ENCODE measurements around the gene ZBED1.
"Not testable (repeated sequence)": the region's sequence is repeated elsewhere in the genome, so short reads cannot be mapped to it uniquely, and the experiment has no call there.

DNA sequence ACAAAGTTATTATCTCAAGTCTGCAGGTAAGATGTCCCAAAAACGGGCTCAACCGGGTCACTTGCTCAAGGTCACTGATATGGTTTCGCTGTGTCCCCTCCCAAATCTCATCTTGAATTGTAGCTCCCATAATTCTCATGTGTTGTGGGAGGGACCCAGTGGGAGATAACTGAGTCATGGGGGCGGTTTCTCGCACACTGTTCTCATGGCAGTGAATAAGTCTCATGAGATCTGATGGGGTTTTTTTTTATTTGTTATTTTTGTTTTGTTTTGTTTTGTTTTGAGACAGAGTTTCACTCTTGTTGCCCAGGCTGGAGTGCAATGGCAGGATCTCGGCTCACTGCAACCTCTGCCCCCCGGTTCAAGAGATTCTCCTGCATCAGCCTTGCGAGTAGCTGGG lies 4.6 kb upstream of the ZBED1 start:
- TF ChIP-seq, protein P1, sequence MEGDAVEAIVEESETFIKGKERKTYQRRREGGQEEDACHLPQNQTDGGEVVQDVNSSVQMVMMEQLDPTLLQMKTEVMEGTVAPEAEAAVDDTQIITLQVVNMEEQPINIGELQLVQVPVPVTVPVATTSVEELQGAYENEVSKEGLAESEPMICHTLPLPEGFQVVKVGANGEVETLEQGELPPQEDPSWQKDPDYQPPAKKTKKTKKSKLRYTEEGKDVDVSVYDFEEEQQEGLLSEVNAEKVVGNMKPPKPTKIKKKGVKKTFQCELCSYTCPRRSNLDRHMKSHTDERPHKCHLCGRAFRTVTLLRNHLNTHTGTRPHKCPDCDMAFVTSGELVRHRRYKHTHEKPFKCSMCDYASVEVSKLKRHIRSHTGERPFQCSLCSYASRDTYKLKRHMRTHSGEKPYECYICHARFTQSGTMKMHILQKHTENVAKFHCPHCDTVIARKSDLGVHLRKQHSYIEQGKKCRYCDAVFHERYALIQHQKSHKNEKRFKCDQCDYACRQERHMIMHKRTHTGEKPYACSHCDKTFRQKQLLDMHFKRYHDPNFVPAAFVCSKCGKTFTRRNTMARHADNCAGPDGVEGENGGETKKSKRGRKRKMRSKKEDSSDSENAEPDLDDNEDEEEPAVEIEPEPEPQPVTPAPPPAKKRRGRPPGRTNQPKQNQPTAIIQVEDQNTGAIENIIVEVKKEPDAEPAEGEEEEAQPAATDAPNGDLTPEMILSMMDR (IDR thresholded peaks at IDR 0.05 in 8 of 11, conservative IDR thresholded peaks at IDR 0.05 in 3 of 11), result not testable (repeated sequence)
- TF ChIP-seq POLR2A (IDR thresholded peaks at IDR 0.05), result not testable (repeated sequence)
